Measurements from ENCODE around the gene C11orf58.

C11orf58 gene

GRCh38 chr11:16769386-16769785 is 30.9 kb downstream of the C11orf58 start:
- DNase-seq = no peak

DNA sequence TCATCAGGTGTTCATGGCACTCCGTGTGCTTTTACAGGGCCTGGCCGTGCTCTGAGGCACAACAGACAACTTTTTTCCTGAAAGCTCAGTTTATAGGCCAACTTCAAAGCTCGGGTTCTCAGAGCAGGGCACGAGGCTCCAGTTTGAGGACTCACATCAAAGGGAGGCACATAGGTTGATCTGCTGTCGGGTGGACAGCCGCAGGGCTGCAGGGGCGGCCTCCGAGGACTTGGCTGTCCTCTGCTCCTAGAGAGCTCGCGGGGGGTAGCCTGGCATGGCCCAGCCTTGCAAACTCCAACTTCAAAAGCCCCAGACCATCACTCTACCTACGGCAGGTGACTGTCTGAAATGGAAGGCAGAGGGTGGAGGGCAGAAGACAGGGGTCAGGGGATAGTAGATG is 31.6 kb downstream of the C11orf58 start:
- no peak for DNase-seq

DNA sequence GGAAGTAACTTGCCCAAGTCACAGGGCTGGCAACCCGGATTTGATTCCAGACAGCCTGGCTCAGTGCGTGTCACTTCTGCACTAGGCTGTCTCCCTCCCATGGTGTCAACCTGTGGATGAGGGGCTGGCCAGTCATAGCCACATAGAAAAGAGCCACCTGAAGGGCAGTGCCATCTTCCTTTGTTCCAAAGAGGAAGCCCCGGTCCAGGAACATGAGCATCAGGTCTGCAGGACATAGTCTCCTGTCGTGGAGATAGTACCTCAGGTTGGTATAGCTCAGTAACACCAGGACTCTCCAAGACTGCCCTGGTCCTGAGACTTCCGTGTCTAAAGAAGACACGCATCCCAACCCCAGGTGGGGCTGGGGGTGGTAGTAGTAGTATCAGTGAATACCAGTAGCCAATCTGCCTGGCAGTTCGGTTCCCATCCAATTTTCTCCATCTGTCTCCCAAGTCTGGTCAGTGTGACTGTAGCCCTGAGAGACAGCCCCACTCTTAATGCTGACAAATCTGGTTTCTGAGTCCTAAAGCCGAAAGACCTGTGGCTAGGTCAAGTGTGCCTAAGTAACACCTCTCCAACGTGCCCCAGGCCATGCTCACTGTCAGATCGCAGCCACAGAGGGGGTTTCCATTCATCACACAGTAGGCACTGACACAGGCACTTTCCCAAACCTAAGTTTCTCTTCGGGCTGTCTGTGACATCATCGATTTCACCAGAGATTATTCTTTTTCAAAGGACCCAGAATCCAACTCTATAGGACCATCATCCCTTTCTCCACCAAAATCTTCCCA is 33.1 kb downstream of the C11orf58 start:
- no peak for DNase-seq

- no peak for DNase-seq
Observed at GRCh38 chr11:16772141-16772512, 33.7 kb downstream of the C11orf58 start.

DNA sequence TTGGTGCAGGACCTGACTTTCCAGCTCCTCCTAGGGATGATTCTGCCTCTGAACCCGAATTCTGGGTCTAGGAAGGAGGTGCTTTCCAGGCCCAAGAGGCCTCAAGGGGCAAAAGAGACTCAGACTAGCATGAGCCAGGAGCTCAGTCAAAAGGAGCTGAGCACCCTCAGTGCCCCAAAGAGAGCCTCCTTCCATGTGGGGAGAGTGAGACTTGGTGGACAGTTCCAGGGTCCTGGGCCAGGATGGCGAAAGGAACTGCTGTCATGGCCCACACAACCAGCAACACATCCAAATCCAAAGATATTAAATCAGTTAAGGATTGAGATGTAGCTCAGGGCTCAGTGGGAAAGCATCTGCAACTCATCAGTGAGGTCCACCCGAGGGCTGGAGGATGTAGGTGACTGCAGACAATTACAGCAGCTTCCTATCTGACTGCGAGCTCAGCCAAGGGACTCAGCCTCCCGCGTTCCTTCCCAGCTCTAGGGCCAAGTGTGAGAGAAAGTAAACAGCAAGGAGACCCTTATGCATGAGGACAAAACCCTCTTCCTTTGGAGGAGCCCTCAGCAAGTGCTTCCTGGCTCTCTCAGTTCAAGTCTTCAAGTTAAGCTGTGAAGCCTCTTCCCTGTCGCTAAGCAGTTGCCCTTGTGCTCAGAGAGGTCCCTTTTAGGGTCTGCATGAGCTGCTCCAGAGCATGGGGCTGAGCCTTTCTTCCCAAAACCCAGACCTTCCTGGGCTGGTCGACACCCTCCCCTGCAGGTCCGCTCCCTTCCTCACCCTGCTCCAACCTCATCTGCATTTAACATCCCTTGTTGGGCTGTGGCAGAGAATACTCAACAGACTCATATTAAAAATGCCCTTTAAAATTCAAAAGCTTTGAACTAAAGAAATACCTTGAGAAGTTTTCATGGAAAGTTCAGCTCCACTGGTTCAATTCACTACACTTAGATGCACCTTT is 35.8 kb downstream of the C11orf58 start:
- DNase-seq = no peak

GRCh38 chr11:16774936-16775613 is 36.6 kb downstream of the C11orf58 start:
- no peak for DNase-seq

DNA sequence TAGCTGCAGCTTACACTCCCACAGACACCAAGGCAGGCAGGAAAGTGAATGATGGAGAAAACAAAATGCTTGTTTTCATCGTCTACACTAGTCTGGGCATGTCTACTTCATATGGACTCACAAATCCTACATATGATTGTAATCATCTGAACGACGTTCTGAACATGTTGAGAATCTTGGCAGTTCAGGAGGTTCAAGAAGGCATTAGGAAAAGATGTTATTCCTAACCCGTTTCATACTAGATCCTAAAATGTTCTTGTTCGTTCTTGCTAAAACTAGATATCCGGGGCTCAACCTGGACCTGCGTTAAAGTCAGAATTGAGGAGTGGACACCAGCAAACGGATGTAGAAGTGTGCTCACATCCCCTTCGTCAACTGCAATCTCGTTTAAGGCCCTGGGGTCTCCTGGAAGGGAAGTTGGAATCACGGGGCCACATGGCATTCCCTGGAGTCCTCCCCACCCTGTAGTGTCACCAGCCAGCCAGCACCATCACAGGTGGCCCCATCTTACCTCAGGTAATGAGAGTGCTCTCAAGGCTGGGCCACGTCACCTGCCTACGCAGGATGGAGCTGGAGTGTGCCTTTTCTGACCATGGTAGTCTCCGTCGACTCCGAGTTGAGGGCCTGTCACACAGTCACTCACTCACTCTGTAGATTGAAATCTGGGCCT is 37.3 kb downstream of the C11orf58 start:
- DNase-seq = no peak

DNA sequence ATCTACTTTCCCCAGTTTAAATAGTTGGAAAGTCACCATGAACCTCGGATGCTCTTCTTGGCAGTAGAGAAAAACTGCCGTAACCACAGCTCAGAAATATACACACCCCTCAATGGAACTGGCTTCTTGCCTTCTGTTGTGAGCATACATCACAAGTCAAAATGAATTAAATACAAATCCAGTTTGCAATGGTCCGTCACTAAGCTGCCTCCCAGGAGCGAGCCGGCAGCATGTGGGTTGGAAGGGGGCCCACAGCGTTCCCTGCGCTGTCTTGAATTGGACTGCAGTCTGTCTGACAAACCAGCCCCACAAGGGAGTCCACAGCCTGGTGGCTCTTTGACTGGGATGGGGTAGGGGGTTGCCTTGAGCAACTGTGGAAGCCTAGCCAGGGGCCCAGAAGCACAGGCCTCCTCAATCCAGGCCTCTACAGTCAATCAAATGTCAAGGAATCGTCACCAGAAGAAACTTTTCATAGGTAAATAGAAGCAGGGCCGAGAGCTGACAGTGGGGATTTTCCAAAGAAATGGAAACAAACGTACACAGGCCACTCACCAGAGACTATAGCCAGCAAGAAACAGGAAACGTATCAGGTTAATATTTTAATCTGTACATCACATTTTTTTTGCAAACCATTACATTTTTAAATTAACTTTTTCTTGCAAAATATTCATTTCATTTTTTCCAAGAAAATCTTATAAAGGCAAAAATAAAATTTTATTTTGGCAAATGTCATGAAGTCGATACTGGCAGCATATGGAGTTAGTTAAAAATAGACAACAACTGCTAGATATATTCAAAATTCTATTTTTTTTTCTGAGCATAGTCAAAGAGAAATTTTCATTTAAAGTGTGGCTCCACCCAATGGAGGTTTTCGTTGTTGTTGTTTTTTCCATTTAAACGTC is 38.5 kb downstream of the C11orf58 start:
- DNase-seq = no peak

GRCh38 chr11:16777613-16777975 is 39.1 kb downstream of the C11orf58 start:
- DNase-seq = no peak

DNA sequence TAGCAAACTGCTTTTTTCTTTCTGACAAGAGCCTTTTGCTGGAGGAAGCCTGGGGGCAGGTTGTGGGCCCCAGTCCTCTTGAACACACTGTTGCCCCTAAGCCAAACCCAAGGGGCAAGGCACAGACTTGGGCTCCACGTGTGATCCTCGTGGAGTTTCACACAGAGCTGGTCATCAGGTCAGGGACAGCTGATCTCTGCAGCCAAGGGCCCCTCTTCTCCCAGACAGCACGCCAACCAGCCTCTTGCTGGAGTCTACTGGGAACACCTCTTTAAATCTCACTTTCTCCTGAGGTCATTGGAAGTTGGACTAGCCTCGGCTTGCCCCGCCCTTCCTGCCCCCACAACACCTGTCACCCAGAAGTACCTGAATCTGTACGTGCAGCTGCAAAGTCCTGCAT is 39.8 kb downstream of the C11orf58 start:
- no peak for DNase-seq

- DNase-seq = no peak
Observed at GRCh38 chr11:16778876-16779275, 40.4 kb downstream of the C11orf58 start.

DNA sequence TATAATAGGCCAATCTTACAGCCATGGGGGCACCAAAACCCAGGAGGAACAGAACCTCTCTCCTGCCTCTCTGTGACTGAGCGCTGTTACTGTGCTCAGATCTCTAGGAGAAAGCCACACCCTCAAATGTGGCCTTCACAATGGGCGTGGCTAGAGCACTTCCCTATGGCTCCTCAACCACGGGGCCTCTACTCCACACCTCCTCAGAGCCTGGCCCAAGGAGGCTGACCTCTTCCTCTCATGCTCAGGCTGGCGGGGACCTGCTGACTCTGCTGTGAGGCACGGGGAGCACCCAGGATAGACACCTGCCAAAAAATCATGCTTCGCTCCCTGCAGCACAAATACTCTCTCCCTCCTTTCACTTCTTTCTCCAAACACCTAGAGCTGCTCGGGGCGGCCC is 41.0 kb downstream of the C11orf58 start:
- DNase-seq = no peak

- no peak for DNase-seq
Observed at GRCh38 chr11:16780146-16780545, 41.7 kb downstream of the C11orf58 start.

- no peak for DNase-seq
Observed at GRCh38 chr11:16780698-16781550, 42.5 kb downstream of the C11orf58 start.

GRCh38 chr11:16781936-16782919 is 43.8 kb downstream of the C11orf58 start:
- no peak for DNase-seq

DNA sequence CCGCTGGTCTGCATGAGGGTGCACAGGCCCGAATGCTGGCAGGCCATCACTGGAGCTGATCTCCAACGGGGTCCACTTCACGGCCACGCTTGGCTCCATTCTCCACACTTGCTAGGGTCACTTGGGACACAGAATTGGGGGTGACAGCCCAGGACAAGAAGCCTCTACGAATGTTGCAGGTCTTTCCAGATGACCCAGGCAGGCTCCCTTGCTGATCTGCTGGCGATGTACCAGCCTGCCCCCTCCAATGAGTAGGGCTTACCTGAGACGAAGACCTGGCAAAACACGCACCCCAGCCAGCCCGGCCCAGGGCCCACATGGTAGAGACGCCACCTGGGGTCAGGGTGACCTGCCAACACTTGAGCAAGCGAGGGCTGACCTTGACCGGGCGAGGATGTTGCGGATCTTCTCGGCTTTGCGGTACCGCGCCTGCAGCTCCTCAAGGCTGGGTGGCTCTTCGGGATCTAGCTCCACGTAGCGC is 44.9 kb downstream of the C11orf58 start:
- DNase-seq = no peak

GRCh38 chr11:16784097-16784496 is 45.6 kb downstream of the C11orf58 start:
- no peak for DNase-seq

- no peak for DNase-seq
Observed at GRCh38 chr11:16784666-16785065, 46.2 kb downstream of the C11orf58 start.

GRCh38 chr11:16785520-16786128 is 47.2 kb downstream of the C11orf58 start:
- DNase-seq = no peak
